Keratinocyte (primary cell): Measurements from ENCODE around the gene C10orf95.

Experiments
- CTCF ChIP-seq, 3 experiments: IDR thresholded peaks in 1 of 3; conservative IDR thresholded peaks in 1 of 3; optimal IDR thresholded peaks in 1 of 3; 2 replicates in 2 of 3; 3 replicates in 1 of 3; pipeline versions ENCODE3 to v1.5.1; 2011; ENCODE audit warnings: low read length in 3 of 3, mild to moderate bottlenecking in 3 of 3, moderate library complexity in 2 of 3, control low read depth in 1 of 3, inconsistent platforms in 1 of 3; ENCODE audit not compliant: insufficient read depth in 2 of 3; ENCODE audit errors: extremely low read depth in 1 of 3
- EZH2 ChIP-seq: IDR thresholded peaks from one replicate; pipeline ENCODE4 v1.6.1; 2012; ENCODE audit warnings: inconsistent platforms, mild to moderate bottlenecking, low read length, moderate library complexity

- TF ChIP-seq CTCF (optimal IDR thresholded peaks at IDR 0.05 in 1 of 3, IDR thresholded peaks at IDR 0.05 in 1 of 3, conservative IDR thresholded peaks at IDR 0.05 in 1 of 3; ENCODE audit: extremely low read depth in 1 of 3, insufficient read depth in 2 of 3, low read length in 3 of 3) (no peak), EZH2 (no peak)
These were observed 10.1 kb upstream of the C10orf95 start for GRCh38 chr10:102461187-102462054.
